PC-9 (cell line): ENCODE data around the gene ZNF580. TPM values are rescaled to one million over a fixed set of nuclear protein-coding genes. Genes with fewer than 3 reads are reported as not detected.

Experiments
- BruUV-seq: library from RNA; stranded (reverse); fragments of 400-500 nt; replicated peaks from 2 replicates; lab custom pipeline; 2021; lab: Mats Ljungman, UMichigan
- CTCF ChIA-PET: fragments of 300-600 bp; sonication (Branson Sonifier 250); formaldehyde crosslinking; loops from one replicate; lab custom pipeline; 2022; ENCODE audit warnings: antibody characterized with exemption; lab: Charles Lee
- POLR2A ChIA-PET: fragments of 300-600 bp; sonication (Branson Sonifier 250); formaldehyde crosslinking; loops from one replicate; lab custom pipeline; 2022; ENCODE audit warnings: antibody characterized with exemption; ENCODE audit not compliant: unreplicated experiment; lab: Charles Lee
- DNase-seq, 2 experiments: peaks; one replicate each; pipeline versions ENCODE4 v3.0.0 to v3.0.0-alpha.2; 2015 to 2022; ENCODE audit warnings: mixed read lengths in 1 of 2
- H2AFZ ChIP-seq: fragments of 200-600 bp; sonication (generic); 2 replicates; pipeline ENCODE4 v1.8.1; 2017; ENCODE audit warnings: antibody characterized with exemption
- H3F3A ChIP-seq: fragments of 200-600 bp; sonication (generic); 2 replicates; pipeline ENCODE4 v1.8.1; 2017; ENCODE audit warnings: antibody characterized with exemption, mild to moderate bottlenecking, low read depth; ENCODE audit not compliant: insufficient read depth
- H3K27ac ChIP-seq: fragments of 200-600 bp; sonication (generic); 2 replicates; pipeline ENCODE4 v1.6.1; 2016; ENCODE audit warnings: mixed run types
- H3K27me3 ChIP-seq: fragments of 200-600 bp; sonication (generic); 2 replicates; pipeline ENCODE4 v1.6.1; 2016; ENCODE audit warnings: low read depth, mixed run types; ENCODE audit not compliant: insufficient read depth
- H3K36me3 ChIP-seq: fragments of 200-600 bp; sonication (generic); 2 replicates; pipeline ENCODE4 v1.6.1; 2016; ENCODE audit warnings: low read depth, mixed run types
- H3K4me1 ChIP-seq: fragments of 200-600 bp; sonication (generic); replicated peaks from 2 replicates; pipeline ENCODE4 v1.6.1; 2016; ENCODE audit warnings: mixed run types; ENCODE audit not compliant: insufficient read depth
- H3K4me2 ChIP-seq: fragments of 200-600 bp; sonication (generic); 2 replicates; pipeline ENCODE4 v1.6.1; 2017; ENCODE audit warnings: mixed run types
- H3K4me3 ChIP-seq: fragments of 200-600 bp; sonication (generic); 2 replicates; pipeline ENCODE4 v1.6.1; 2016; ENCODE audit warnings: mixed run types
- H3K79me2 ChIP-seq: fragments of 200-600 bp; sonication (generic); 2 replicates; pipeline ENCODE4 v1.6.1; 2017; ENCODE audit warnings: low read depth, mixed run types
- H3K9me2 ChIP-seq: fragments of 200-600 bp; sonication (generic); 2 replicates; pipeline ENCODE4 v1.8.1; 2017; ENCODE audit warnings: mild to moderate bottlenecking; ENCODE audit not compliant: insufficient read depth
- H3K9me3 ChIP-seq: fragments of 200-600 bp; sonication (generic); 2 replicates; pipeline ENCODE4 v1.8.1; 2016; ENCODE audit warnings: low read depth; ENCODE audit not compliant: insufficient read depth
- H4K20me1 ChIP-seq: fragments of 200-600 bp; sonication (generic); 2 replicates; pipeline ENCODE4 v1.8.1; 2017; ENCODE audit not compliant: insufficient read depth
- EZH2 ChIP-seq: fragments of 200-600 bp; sonication (generic); IDR thresholded peaks from 2 replicates; pipeline ENCODE4 v1.8.0; 2017; ENCODE audit warnings: antibody characterized with exemption, low read depth
- intact Hi-C: fragments of 100-400 bp; cut with micrococcal nuclease; formaldehyde crosslinking; loops from one replicate; pipeline ENCODE4 v1.10.0; 2022; ENCODE audit not compliant: unreplicated experiment
- total RNA-seq: library from RNA; stranded (reverse); gene quantifications from 2 replicates; pipeline ENCODE4 v1.2.3, GENCODE V29; 2021
- TF ChIP-seq, protein P1 (sequence below): fragments of 200-600 bp; sonication (generic); conservative IDR thresholded peaks from 2 replicates; pipeline ENCODE4 v1.6.1; 2017; ENCODE audit warnings: mixed run types, antibody characterized with exemption, mild to moderate bottlenecking, moderate library complexity

Gene ZNF580
- total RNA-seq, 1 experiment from 2014 or later, result 56.6 TPM

- POLR2A ChIA-PET, result interaction anchor here (0.6 kb wide), 1 partner anchor 198 kb away, joined by 5 read pairs; no protein-coding TSS in a partner anchor
- no peaks in the 10 kb centered on the region for H3K9me2 ChIP-seq
- TF ChIP-seq EZH2, result no peak
- TF ChIP-seq, protein P1, sequence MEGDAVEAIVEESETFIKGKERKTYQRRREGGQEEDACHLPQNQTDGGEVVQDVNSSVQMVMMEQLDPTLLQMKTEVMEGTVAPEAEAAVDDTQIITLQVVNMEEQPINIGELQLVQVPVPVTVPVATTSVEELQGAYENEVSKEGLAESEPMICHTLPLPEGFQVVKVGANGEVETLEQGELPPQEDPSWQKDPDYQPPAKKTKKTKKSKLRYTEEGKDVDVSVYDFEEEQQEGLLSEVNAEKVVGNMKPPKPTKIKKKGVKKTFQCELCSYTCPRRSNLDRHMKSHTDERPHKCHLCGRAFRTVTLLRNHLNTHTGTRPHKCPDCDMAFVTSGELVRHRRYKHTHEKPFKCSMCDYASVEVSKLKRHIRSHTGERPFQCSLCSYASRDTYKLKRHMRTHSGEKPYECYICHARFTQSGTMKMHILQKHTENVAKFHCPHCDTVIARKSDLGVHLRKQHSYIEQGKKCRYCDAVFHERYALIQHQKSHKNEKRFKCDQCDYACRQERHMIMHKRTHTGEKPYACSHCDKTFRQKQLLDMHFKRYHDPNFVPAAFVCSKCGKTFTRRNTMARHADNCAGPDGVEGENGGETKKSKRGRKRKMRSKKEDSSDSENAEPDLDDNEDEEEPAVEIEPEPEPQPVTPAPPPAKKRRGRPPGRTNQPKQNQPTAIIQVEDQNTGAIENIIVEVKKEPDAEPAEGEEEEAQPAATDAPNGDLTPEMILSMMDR, result no peak
- no peak overlapping the region for H3K27ac ChIP-seq
- H3K4me3 ChIP-seq, result no peak overlapping the region
- no peaks in the 10 kb centered on the region for H3K27me3 ChIP-seq
- peaks cover 54% of the 10 kb centered on the region for H3K36me3 ChIP-seq
- H3K4me2 ChIP-seq, result no peak overlapping the region
- H4K20me1 ChIP-seq, result peaks cover 93% of the 10 kb centered on the region
- BruUV-seq, result no TSS peak
- H3F3A ChIP-seq, result peaks cover 45% of the 10 kb centered on the region
- H3K4me1 ChIP-seq, result peaks cover 20% of the 10 kb centered on the region
- H3K79me2 ChIP-seq, result peaks cover 99% of the 10 kb centered on the region
- H3K9me3 ChIP-seq, result no peaks in the 10 kb centered on the region
- no peak overlapping the region for H2AFZ ChIP-seq
- intact Hi-C loops, result no loop called here
- CTCF ChIA-PET, result no interaction called here
- DNase-seq, result no peak
These were observed 19.0 kb downstream of the ZNF580 start for GRCh38 chr19:55659822-55660221.

- CTCF ChIA-PET, result no interaction called here
- no peak overlapping the region for H3K4me2 ChIP-seq
- DNase-seq, result no peak
- peaks cover 41% of the 10 kb centered on the region for H3F3A ChIP-seq
- no TSS peak for BruUV-seq
- POLR2A ChIA-PET, result no interaction called here
- H3K9me2 ChIP-seq, result no peaks in the 10 kb centered on the region
- H2AFZ ChIP-seq, result no peak overlapping the region
- peaks cover 20% of the 10 kb centered on the region for H3K4me1 ChIP-seq
- peaks cover 54% of the 10 kb centered on the region for H3K36me3 ChIP-seq
- no peak for TF ChIP-seq EZH2
- TF ChIP-seq, protein P1, result no peak
- H3K27me3 ChIP-seq, result no peaks in the 10 kb centered on the region
- no peaks in the 10 kb centered on the region for H3K9me3 ChIP-seq
- no peak overlapping the region for H3K27ac ChIP-seq
- intact Hi-C loops, result no loop called here
- peaks cover 98% of the 10 kb centered on the region for H3K79me2 ChIP-seq
- H4K20me1 ChIP-seq, result peaks cover 95% of the 10 kb centered on the region
- H3K4me3 ChIP-seq, result no peak overlapping the region
These were observed 19.6 kb downstream of the ZNF580 start for GRCh38 chr19:55660404-55660803.

DNA sequence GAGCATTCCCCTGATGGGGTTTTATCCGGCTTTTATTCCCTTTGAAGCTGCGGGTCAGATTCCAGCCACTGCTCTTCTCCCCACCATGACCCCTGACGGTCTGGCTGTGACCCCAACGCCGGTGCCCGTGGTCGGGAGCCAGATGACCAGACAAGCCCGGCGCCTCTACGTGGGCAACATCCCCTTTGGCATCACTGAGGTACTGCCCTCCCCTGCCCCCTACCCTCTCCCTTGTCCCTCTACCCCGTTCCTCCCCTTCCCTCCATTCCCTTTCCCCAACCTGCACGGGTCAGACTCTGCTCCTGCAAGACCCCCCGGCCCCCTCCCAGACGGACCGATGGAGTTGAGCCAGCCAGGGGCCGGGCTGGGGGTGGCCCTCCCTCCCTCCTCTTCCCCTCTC is 20.2 kb downstream of the ZNF580 start:
- H3K9me3 ChIP-seq, result no peaks in the 10 kb centered on the region
- no peak overlapping the region for H3K4me3 ChIP-seq
- TF ChIP-seq, protein P1, result no peak
- TF ChIP-seq EZH2, result no peak
- H3K27ac ChIP-seq, result no peak overlapping the region
- intact Hi-C loops, result no loop called here
- H3K9me2 ChIP-seq, result no peaks in the 10 kb centered on the region
- H3F3A ChIP-seq, result peaks cover 41% of the 10 kb centered on the region
- DNase-seq, result no peak
- peaks cover 95% of the 10 kb centered on the region for H4K20me1 ChIP-seq
- peaks cover 98% of the 10 kb centered on the region for H3K79me2 ChIP-seq
- ChIA-PET POLR2A (no interaction called here), CTCF (no interaction called here)
- H3K4me2 ChIP-seq, result no peak overlapping the region
- BruUV-seq, result no TSS peak
- no peak overlapping the region for H2AFZ ChIP-seq
- no peaks in the 10 kb centered on the region for H3K27me3 ChIP-seq
- peaks cover 50% of the 10 kb centered on the region for H3K36me3 ChIP-seq
- peaks cover 20% of the 10 kb centered on the region for H3K4me1 ChIP-seq
